ENCODE measurements around the gene HHAT.
A peak's percentile ranks its signal among the peaks of the same experiment; 100 is the strongest.

The HHAT gene

GRCh38 chr1:210374600-210374953 lies 45.9 kb downstream of the HHAT start:
- Histone ChIP-seq H3K23ac (ENCODE audit: low read depth, low read length, poor library complexity) (no peak overlapping the region), H4K91ac (ENCODE audit: low read depth, low read length, poor library complexity) (no peak overlapping the region), H3K4me1 (ENCODE audit: control insufficient read depth in 2 of 2, insufficient read depth in 1 of 2, low read depth in 1 of 2, low read length in 2 of 2) (peaks cover 3 to 9% of the 10 kb centered on the region in 2 donors), H3K4me3 (ENCODE audit: low read length in 2 of 2) (no peak overlapping the region), H3K27me3 (ENCODE audit: control insufficient read depth in 3 of 3, insufficient read depth in 3 of 3, low read depth in 1 of 3, low read length in 3 of 3) (no peaks in the 10 kb centered on the region), H3K79me1 (ENCODE audit: low read depth, low read length) (no peaks in the 10 kb centered on the region), H3K9ac (ENCODE audit: low read depth, low read length, poor library complexity) (no peak overlapping the region), H2AK5ac (ENCODE audit: low read depth, low read length) (no peak overlapping the region), H3K36me3 (replicated peaks in 1 of 2; ENCODE audit: control insufficient read depth in 2 of 2, insufficient read depth in 2 of 2, low read length in 2 of 2) (no peaks in the 10 kb centered on the region), H2BK12ac (ENCODE audit: low read length) (no peak overlapping the region), H2BK15ac (ENCODE audit: low read length) (no peak overlapping the region), H2AFZ (ENCODE audit: low read length) (no peak overlapping the region), H3K18ac (ENCODE audit: low read length) (no peak overlapping the region), H4K8ac (ENCODE audit: low read depth, low read length) (no peak overlapping the region), H3K4me2 (ENCODE audit: insufficient read depth, low read length, poor library complexity, severe bottlenecking) (no peak overlapping the region), H2BK120ac (ENCODE audit: low read depth, low read length) (no peak overlapping the region), H3K4ac (ENCODE audit: low read length) (no peak overlapping the region), H3K27ac (replicated peaks; ENCODE audit: low read length) (no peak overlapping the region), H3K14ac (ENCODE audit: low read length) (no peak overlapping the region), H2BK5ac (ENCODE audit: low read length) (no peak overlapping the region), H3K9me3 (replicated peaks in 1 of 2; ENCODE audit: control insufficient read depth in 2 of 2, insufficient read depth in 1 of 2, low read depth in 1 of 2, low read length in 2 of 2) (no peaks in the 10 kb centered on the region)
- WGBS, 2 donors (ENCODE audit: extremely low coverage in 2 of 2, insufficient read length in 2 of 2, insufficient replicate concordance in 1 of 2) = no CpG with 5 or more reads among the region's 4 CpGs
- no peak for DNase-seq (ENCODE audit: low spot score)

GRCh38 chr1:210376836-210377372 lies 48.2 kb downstream of the HHAT start:
- no peak overlapping the region for H2BK15ac ChIP-seq (ENCODE audit: low read length)
- no peak overlapping the region for H3K4me3 ChIP-seq (ENCODE audit: low read length in 2 of 2)
- no peak overlapping the region for H3K27ac ChIP-seq (replicated peaks; ENCODE audit: low read length)
- no peaks in the 10 kb centered on the region for H3K36me3 ChIP-seq (replicated peaks in 1 of 2; ENCODE audit: control insufficient read depth in 2 of 2, insufficient read depth in 2 of 2, low read length in 2 of 2)
- no peaks in the 10 kb centered on the region for H3K9me3 ChIP-seq (replicated peaks in 1 of 2; ENCODE audit: control insufficient read depth in 2 of 2, insufficient read depth in 1 of 2, low read depth in 1 of 2, low read length in 2 of 2)
- H3K18ac ChIP-seq (ENCODE audit: low read length) = no peak overlapping the region
- no peak overlapping the region for H3K4ac ChIP-seq (ENCODE audit: low read length)
- H2AK5ac ChIP-seq (ENCODE audit: low read depth, low read length) = peak overlapping the region; percentile 30
- H3K79me1 ChIP-seq (ENCODE audit: low read depth, low read length) = no peaks in the 10 kb centered on the region
- no peak overlapping the region for H3K14ac ChIP-seq (ENCODE audit: low read length)
- H4K8ac ChIP-seq (ENCODE audit: low read depth, low read length) = no peak overlapping the region
- H2BK120ac ChIP-seq (ENCODE audit: low read depth, low read length) = no peak overlapping the region
- no peak overlapping the region for H3K4me2 ChIP-seq (ENCODE audit: insufficient read depth, low read length, poor library complexity, severe bottlenecking)
- no CpG with 5 or more reads among the region's 1 CpG for WGBS, 2 donors (ENCODE audit: extremely low coverage in 2 of 2, insufficient read length in 2 of 2, insufficient replicate concordance in 1 of 2)
- DNase-seq (ENCODE audit: low spot score) = no peak
- H2BK5ac ChIP-seq (ENCODE audit: low read length) = no peak overlapping the region
- peaks cover 5 to 7% of the 10 kb centered on the region in 2 donors for H3K4me1 ChIP-seq (ENCODE audit: control insufficient read depth in 2 of 2, insufficient read depth in 1 of 2, low read depth in 1 of 2, low read length in 2 of 2)
- H2BK12ac ChIP-seq (ENCODE audit: low read length) = no peak overlapping the region
- H3K23ac ChIP-seq (ENCODE audit: low read depth, low read length, poor library complexity) = no peak overlapping the region
- H2AFZ ChIP-seq (ENCODE audit: low read length) = no peak overlapping the region
- no peak overlapping the region for H4K91ac ChIP-seq (ENCODE audit: low read depth, low read length, poor library complexity)
- no peaks in the 10 kb centered on the region for H3K27me3 ChIP-seq (ENCODE audit: control insufficient read depth in 3 of 3, insufficient read depth in 3 of 3, low read depth in 1 of 3, low read length in 3 of 3)
- H3K9ac ChIP-seq (ENCODE audit: low read depth, low read length, poor library complexity) = no peak overlapping the region

- peak overlapping the region; percentile 75 for H3K27ac ChIP-seq (replicated peaks; ENCODE audit: low read length)
- no peak overlapping the region for H2BK12ac ChIP-seq (ENCODE audit: low read length)
- H3K4ac ChIP-seq (ENCODE audit: low read length) = no peak overlapping the region
- H2AK5ac ChIP-seq (ENCODE audit: low read depth, low read length) = no peak overlapping the region
- H2BK15ac ChIP-seq (ENCODE audit: low read length) = no peak overlapping the region
- no peak overlapping the region for H3K9ac ChIP-seq (ENCODE audit: low read depth, low read length, poor library complexity)
- H2BK120ac ChIP-seq (ENCODE audit: low read depth, low read length) = no peak overlapping the region
- peak overlapping the region; percentile 7 for H3K18ac ChIP-seq (ENCODE audit: low read length)
- H3K36me3 ChIP-seq (replicated peaks in 1 of 2; ENCODE audit: control insufficient read depth in 2 of 2, insufficient read depth in 2 of 2, low read length in 2 of 2) = no peaks in the 10 kb centered on the region
- no peak overlapping the region for H3K4me2 ChIP-seq (ENCODE audit: insufficient read depth, low read length, poor library complexity, severe bottlenecking)
- no peaks in the 10 kb centered on the region for H3K79me1 ChIP-seq (ENCODE audit: low read depth, low read length)
- no peak overlapping the region for H3K14ac ChIP-seq (ENCODE audit: low read length)
- no peak overlapping the region for H3K4me3 ChIP-seq (ENCODE audit: low read length in 2 of 2)
- DNase-seq (ENCODE audit: low spot score) = no peak
- no peak overlapping the region for H4K8ac ChIP-seq (ENCODE audit: low read depth, low read length)
- H3K4me1 ChIP-seq (ENCODE audit: control insufficient read depth in 2 of 2, insufficient read depth in 1 of 2, low read depth in 1 of 2, low read length in 2 of 2) = peaks cover 7% of the 10 kb centered on the region in 2 donors
- H3K23ac ChIP-seq (ENCODE audit: low read depth, low read length, poor library complexity) = no peak overlapping the region
- H3K27me3 ChIP-seq (ENCODE audit: control insufficient read depth in 3 of 3, insufficient read depth in 3 of 3, low read depth in 1 of 3, low read length in 3 of 3) = no peaks in the 10 kb centered on the region
- H4K91ac ChIP-seq (ENCODE audit: low read depth, low read length, poor library complexity) = no peak overlapping the region
- no peaks in the 10 kb centered on the region for H3K9me3 ChIP-seq (replicated peaks in 1 of 2; ENCODE audit: control insufficient read depth in 2 of 2, insufficient read depth in 1 of 2, low read depth in 1 of 2, low read length in 2 of 2)
- WGBS, 2 donors (ENCODE audit: extremely low coverage in 2 of 2, insufficient read length in 2 of 2, insufficient replicate concordance in 1 of 2) = no CpG with 5 or more reads among the region's 3 CpGs
- no peak overlapping the region for H2BK5ac ChIP-seq (ENCODE audit: low read length)
- H2AFZ ChIP-seq (ENCODE audit: low read length) = no peak overlapping the region
Observed at GRCh38 chr1:210377731-210378333, 49.1 kb downstream of the HHAT start.

- no peak overlapping the region for H2BK5ac ChIP-seq (ENCODE audit: low read length)
- H3K18ac ChIP-seq (ENCODE audit: low read length) = peak overlapping the region; percentile 16
- no peaks in the 10 kb centered on the region for H3K79me1 ChIP-seq (ENCODE audit: low read depth, low read length)
- H3K27me3 ChIP-seq (ENCODE audit: control insufficient read depth in 3 of 3, insufficient read depth in 3 of 3, low read depth in 1 of 3, low read length in 3 of 3) = no peaks in the 10 kb centered on the region
- no peak overlapping the region for H3K4me3 ChIP-seq (ENCODE audit: low read length in 2 of 2)
- no peak overlapping the region for H2BK15ac ChIP-seq (ENCODE audit: low read length)
- no peaks in the 10 kb centered on the region for H3K36me3 ChIP-seq (replicated peaks in 1 of 2; ENCODE audit: control insufficient read depth in 2 of 2, insufficient read depth in 2 of 2, low read length in 2 of 2)
- no peak overlapping the region for H3K27ac ChIP-seq (replicated peaks; ENCODE audit: low read length)
- no peak overlapping the region for H3K23ac ChIP-seq (ENCODE audit: low read depth, low read length, poor library complexity)
- no peak overlapping the region for H2AK5ac ChIP-seq (ENCODE audit: low read depth, low read length)
- H3K4me1 ChIP-seq (ENCODE audit: control insufficient read depth in 2 of 2, insufficient read depth in 1 of 2, low read depth in 1 of 2, low read length in 2 of 2) = peaks cover 7% of the 10 kb centered on the region in 2 donors
- DNase-seq (ENCODE audit: low spot score) = no peak
- no peak overlapping the region for H3K14ac ChIP-seq (ENCODE audit: low read length)
- no peak overlapping the region for H4K91ac ChIP-seq (ENCODE audit: low read depth, low read length, poor library complexity)
- H3K9ac ChIP-seq (ENCODE audit: low read depth, low read length, poor library complexity) = no peak overlapping the region
- H3K9me3 ChIP-seq (replicated peaks in 1 of 2; ENCODE audit: control insufficient read depth in 2 of 2, insufficient read depth in 1 of 2, low read depth in 1 of 2, low read length in 2 of 2) = no peaks in the 10 kb centered on the region
- no peak overlapping the region for H2BK120ac ChIP-seq (ENCODE audit: low read depth, low read length)
- H2AFZ ChIP-seq (ENCODE audit: low read length) = no peak overlapping the region
- H3K4ac ChIP-seq (ENCODE audit: low read length) = no peak overlapping the region
- no peak overlapping the region for H2BK12ac ChIP-seq (ENCODE audit: low read length)
- H4K8ac ChIP-seq (ENCODE audit: low read depth, low read length) = no peak overlapping the region
- no CpG with 5 or more reads among the region's 1 CpG for WGBS, 2 donors (ENCODE audit: extremely low coverage in 2 of 2, insufficient read length in 2 of 2, insufficient replicate concordance in 1 of 2)
- no peak overlapping the region for H3K4me2 ChIP-seq (ENCODE audit: insufficient read depth, low read length, poor library complexity, severe bottlenecking)
Observed at GRCh38 chr1:210378736-210379135, 50.0 kb downstream of the HHAT start.
